GM21423 (cell line): ENCODE data around the gene TCF12.
"Not testable (repeated sequence)": the region's sequence is repeated elsewhere in the genome, so short reads cannot be mapped to it uniquely, and the experiment has no call there.

Source experiments
- ATAC-seq: cut with Tn5 transposase; IDR thresholded peaks from one replicate; pipeline ENCODE4 v1.9.1; 2021; ENCODE audit warnings: mild to moderate bottlenecking, moderate library complexity; ENCODE audit not compliant: unreplicated experiment

Gene TCF12

GRCh38 chr15:57129064-57129463 is 210.6 kb downstream of the TCF12 start:
- ATAC-seq, result no peak

GRCh38 chr15:57130956-57131355 is 212.5 kb downstream of the TCF12 start:
- no peak for ATAC-seq

- ATAC-seq, result peak; percentile 60
Measured at GRCh38 chr15:57133127-57133968, 214.9 kb downstream of the TCF12 start.

- no peak for ATAC-seq
Measured at GRCh38 chr15:57134071-57134605, 215.7 kb downstream of the TCF12 start.

- ATAC-seq, result no peak
Measured at GRCh38 chr15:57134851-57135250, 216.4 kb downstream of the TCF12 start.

GRCh38 chr15:57135800-57136199 is 217.4 kb downstream of the TCF12 start:
- ATAC-seq, result no peak

- ATAC-seq, result no peak
Measured at GRCh38 chr15:57138349-57138788, 219.9 kb downstream of the TCF12 start.

- ATAC-seq, result no peak
Measured at GRCh38 chr15:57143511-57144078, 225.2 kb downstream of the TCF12 start.

GRCh38 chr15:57144448-57144847 is 226.0 kb downstream of the TCF12 start:
- no peak for ATAC-seq

GRCh38 chr15:57146506-57147201 is 228.2 kb downstream of the TCF12 start:
- no peak for ATAC-seq

GRCh38 chr15:57147621-57148020 is 229.2 kb downstream of the TCF12 start:
- no peak for ATAC-seq

GRCh38 chr15:57148262-57148661 is 229.8 kb downstream of the TCF12 start:
- no peak for ATAC-seq

- no peak for ATAC-seq
Measured at GRCh38 chr15:57149196-57149595, 230.8 kb downstream of the TCF12 start.

- ATAC-seq, result no peak
Measured at GRCh38 chr15:57150066-57150865, 231.8 kb downstream of the TCF12 start.

- not testable (repeated sequence) for ATAC-seq
Measured at GRCh38 chr15:57150866-57151203, 232.4 kb downstream of the TCF12 start.

- no peak for ATAC-seq
Measured at GRCh38 chr15:57152133-57152532, 233.7 kb downstream of the TCF12 start.

- ATAC-seq, result peak; percentile 49
Measured at GRCh38 chr15:57152666-57153539, 234.5 kb downstream of the TCF12 start.

GRCh38 chr15:57156210-57156884 is 237.9 kb downstream of the TCF12 start:
- ATAC-seq, result no peak

GRCh38 chr15:57158589-57158988 is 240.1 kb downstream of the TCF12 start:
- no peak for ATAC-seq
